Measurements from ENCODE around the gene EFEMP2. TPM values are rescaled to one million over a fixed set of nuclear protein-coding genes. Genes with fewer than 3 reads are reported as not detected.

EFEMP2 gene
- total and polyA plus RNA-seq, 2 donors (not counting 1 experiment from before 2014, with no cell fraction given) = 9.5 to 14.7 TPM

DNA sequence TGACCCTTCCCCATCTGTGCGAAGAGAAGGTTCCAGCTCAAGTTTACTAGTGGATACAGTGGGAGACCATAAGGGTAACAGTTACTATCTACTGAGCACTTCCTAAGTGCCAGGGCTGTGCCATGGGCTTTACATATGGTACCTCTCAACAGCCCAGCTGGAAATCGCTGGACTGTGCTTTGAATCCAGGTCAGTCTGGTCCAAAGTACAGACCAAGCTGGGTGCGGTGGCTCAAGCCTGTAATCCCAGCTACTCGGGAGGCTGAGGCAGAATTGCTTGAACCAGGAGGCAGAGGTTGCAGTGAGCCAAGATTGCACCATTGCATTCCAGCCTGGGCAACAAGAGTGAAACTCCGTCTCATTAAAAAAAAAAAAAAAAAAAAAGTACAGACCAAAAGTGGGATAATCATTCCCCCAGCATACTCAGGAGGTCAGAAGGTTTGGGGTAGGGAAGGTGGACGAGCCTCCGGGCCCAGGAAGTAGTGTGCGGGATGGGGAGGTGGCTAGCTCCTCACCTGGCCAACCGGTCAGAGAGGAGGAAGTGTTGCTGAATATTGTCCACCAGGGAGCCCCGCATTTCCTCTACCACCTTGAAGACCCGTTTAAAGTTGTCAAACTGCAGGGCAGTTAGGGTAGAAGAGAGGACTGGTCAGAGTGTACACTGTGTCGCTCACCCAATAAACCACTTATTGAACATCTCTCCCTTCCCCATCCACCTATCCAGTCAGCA is 13.4 kb upstream of the EFEMP2 start:
- ChIA-PET CTCF (interaction anchor here (0.7 to 15.5 kb wide), 28 partner anchors 10 to 1035 kb away, joined by 3 to 244 read pairs (median 10); partner anchors contain the start of genes AP5B1, C11orf68, CFL1 and FOSL1), POLR2A (interaction anchor here (2.3 to 3.3 kb wide), 2 partner anchors 12 to 27 kb away, joined by 11 to 13 read pairs; partner anchors contain the start of genes CFL1 and MUS81)
- Histone ChIP-seq H3K9me3 (ENCODE audit: control extremely low read depth in 1 of 3, control insufficient read depth in 2 of 3, insufficient read depth in 1 of 3, low read length in 2 of 3) (no peaks in the 10 kb centered on the region), H3K36me3 (replicated peaks in 1 of 2; ENCODE audit: control extremely low read depth in 1 of 2, control insufficient read depth in 1 of 2, extremely low read depth in 1 of 2, insufficient read depth in 2 of 2, low read length in 1 of 2) (peaks cover 0 to 31% of the 10 kb centered on the region in 2 experiments), H3K4me2 (replicated peaks; ENCODE audit: low read depth, low read length, poor library complexity, severe bottlenecking) (no peak overlapping the region), H3K27me3 (replicated peaks in 1 of 4; ENCODE audit: control extremely low read depth in 1 of 4, control insufficient read depth in 3 of 4, insufficient read depth in 4 of 4, low read length in 3 of 4) (no peaks in the 10 kb centered on the region), H3K79me2 (ENCODE audit: control insufficient read depth, insufficient read depth, low read length) (peaks cover 24% of the 10 kb centered on the region), H4K20me1 (ENCODE audit: control insufficient read depth, insufficient read depth, low read length, poor library complexity, severe bottlenecking) (peaks cover 9% of the 10 kb centered on the region), H3K27ac (ENCODE audit: low read length in 2 of 2) (no peak overlapping the region), H3K4me1 (ENCODE audit: control insufficient read depth in 2 of 2, insufficient read depth in 2 of 2, low read length in 2 of 2) (peaks cover 28 to 44% of the 10 kb centered on the region in 2 donors), H2AFZ (ENCODE audit: insufficient read depth, low read depth, low read length, poor library complexity, severe bottlenecking) (no peak overlapping the region), H3K4me3 (ENCODE audit: control extremely low read depth in 1 of 5, extremely low read depth in 1 of 5, insufficient read depth in 1 of 5, low read depth in 2 of 5, low read length in 4 of 5) (no peak overlapping the region), H3K9ac (ENCODE audit: low read length) (no peak overlapping the region)
- Mint-ChIP-seq H3K27me3 (no peaks in the 10 kb centered on the region), H3K27ac (no peak overlapping the region), H3K9me3 (ENCODE audit: insufficient read depth) (no peaks in the 10 kb centered on the region), H3K4me3 (peak overlapping the region; percentile 98), H3K4me1 (peaks cover 53% of the 10 kb centered on the region)
- 97% methylated on average over 3 of the region's 12 CpGs for WGBS (ENCODE audit: insufficient coverage)
- DNase-seq (no peak), ATAC-seq (ENCODE audit: low read depth) (no peak)
- intact Hi-C loops (cut with micrococcal nuclease) = no loop called here
- no peak for TF ChIP-seq EZH2 (IDR thresholded peaks at IDR 0.05; ENCODE audit: borderline replicate concordance, insufficient read depth, low read depth, low read length, poor library complexity, severe bottlenecking)
- TF ChIP-seq, protein P1, sequence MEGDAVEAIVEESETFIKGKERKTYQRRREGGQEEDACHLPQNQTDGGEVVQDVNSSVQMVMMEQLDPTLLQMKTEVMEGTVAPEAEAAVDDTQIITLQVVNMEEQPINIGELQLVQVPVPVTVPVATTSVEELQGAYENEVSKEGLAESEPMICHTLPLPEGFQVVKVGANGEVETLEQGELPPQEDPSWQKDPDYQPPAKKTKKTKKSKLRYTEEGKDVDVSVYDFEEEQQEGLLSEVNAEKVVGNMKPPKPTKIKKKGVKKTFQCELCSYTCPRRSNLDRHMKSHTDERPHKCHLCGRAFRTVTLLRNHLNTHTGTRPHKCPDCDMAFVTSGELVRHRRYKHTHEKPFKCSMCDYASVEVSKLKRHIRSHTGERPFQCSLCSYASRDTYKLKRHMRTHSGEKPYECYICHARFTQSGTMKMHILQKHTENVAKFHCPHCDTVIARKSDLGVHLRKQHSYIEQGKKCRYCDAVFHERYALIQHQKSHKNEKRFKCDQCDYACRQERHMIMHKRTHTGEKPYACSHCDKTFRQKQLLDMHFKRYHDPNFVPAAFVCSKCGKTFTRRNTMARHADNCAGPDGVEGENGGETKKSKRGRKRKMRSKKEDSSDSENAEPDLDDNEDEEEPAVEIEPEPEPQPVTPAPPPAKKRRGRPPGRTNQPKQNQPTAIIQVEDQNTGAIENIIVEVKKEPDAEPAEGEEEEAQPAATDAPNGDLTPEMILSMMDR (IDR thresholded peaks at IDR 0.05) = no peak

DNA sequence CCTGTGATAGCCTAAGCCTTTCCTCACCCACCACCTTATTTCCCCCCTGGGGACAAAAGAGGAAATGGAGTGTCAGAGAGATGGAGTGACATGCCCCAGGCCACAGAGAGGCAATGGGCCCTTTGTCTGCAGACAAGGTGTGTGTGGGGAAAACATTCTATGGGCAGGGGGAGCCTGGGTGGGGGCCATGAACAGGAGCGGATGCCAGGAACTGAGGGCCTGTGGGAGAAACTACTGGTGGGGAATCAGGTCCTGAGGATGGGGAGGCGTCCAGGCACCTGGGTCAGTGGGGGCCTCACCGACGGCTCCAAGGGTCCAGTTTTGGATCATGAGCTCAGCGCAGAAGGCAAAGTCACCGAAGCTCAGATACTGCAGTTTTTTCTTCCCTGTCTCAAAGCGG is 12.6 kb upstream of the EFEMP2 start:
- TF ChIP-seq, protein P1 (IDR thresholded peaks at IDR 0.05) = no peak
- TF ChIP-seq EZH2 (IDR thresholded peaks at IDR 0.05; ENCODE audit: borderline replicate concordance, insufficient read depth, low read depth, low read length, poor library complexity, severe bottlenecking) = no peak
- no peaks in the 10 kb centered on the region for H3K9me3 Mint-ChIP-seq (ENCODE audit: insufficient read depth)
- intact Hi-C loops (cut with micrococcal nuclease) = no loop called here
- Histone ChIP-seq H3K79me2 (ENCODE audit: control insufficient read depth, insufficient read depth, low read length) (peaks cover 24% of the 10 kb centered on the region), H3K4me1 (ENCODE audit: control insufficient read depth in 2 of 2, insufficient read depth in 2 of 2, low read length in 2 of 2) (peaks cover 30 to 46% of the 10 kb centered on the region in 2 donors), H3K9ac (ENCODE audit: low read length) (no peak overlapping the region), H3K27ac (ENCODE audit: low read length in 2 of 2) (peak overlapping the region in 1 of 2 donors; percentile 42), H3K4me3 (ENCODE audit: control extremely low read depth in 1 of 5, extremely low read depth in 1 of 5, insufficient read depth in 1 of 5, low read depth in 2 of 5, low read length in 4 of 5) (no peak overlapping the region), H3K4me2 (replicated peaks; ENCODE audit: low read depth, low read length, poor library complexity, severe bottlenecking) (peak overlapping the region; percentile 10), H3K9me3 (ENCODE audit: control extremely low read depth in 1 of 3, control insufficient read depth in 2 of 3, insufficient read depth in 1 of 3, low read length in 2 of 3) (no peaks in the 10 kb centered on the region), H3K27me3 (replicated peaks in 1 of 4; ENCODE audit: control extremely low read depth in 1 of 4, control insufficient read depth in 3 of 4, insufficient read depth in 4 of 4, low read length in 3 of 4) (no peaks in the 10 kb centered on the region), H2AFZ (ENCODE audit: insufficient read depth, low read depth, low read length, poor library complexity, severe bottlenecking) (no peak overlapping the region), H3K36me3 (replicated peaks in 1 of 2; ENCODE audit: control extremely low read depth in 1 of 2, control insufficient read depth in 1 of 2, extremely low read depth in 1 of 2, insufficient read depth in 2 of 2, low read length in 1 of 2) (peaks cover 0 to 31% of the 10 kb centered on the region in 2 experiments), H4K20me1 (ENCODE audit: control insufficient read depth, insufficient read depth, low read length, poor library complexity, severe bottlenecking) (peaks cover 5% of the 10 kb centered on the region)
- POLR2A ChIA-PET = interaction anchor here (0.5 to 3.3 kb wide), 4 partner anchors 12 to 174 kb away, joined by 4 to 13 read pairs (median 10); partner anchors contain the start of genes CFL1, KAT5 and MUS81
- no peak overlapping the region for H3K4me3 Mint-ChIP-seq
- H3K27me3 Mint-ChIP-seq = no peaks in the 10 kb centered on the region
- WGBS (ENCODE audit: insufficient coverage) = 99% methylated on average over 7 of the region's 7 CpGs
- CTCF ChIA-PET = interaction anchor here (0.5 to 15.5 kb wide), 43 partner anchors 10 to 324 kb away, joined by 3 to 244 read pairs (median 9); partner anchors contain the start of genes AP5B1, BANF1, C11orf68 and CFL1
- no peak for DNase-seq
- ATAC-seq (ENCODE audit: low read depth) = no peak
- H3K4me1 Mint-ChIP-seq = peaks cover 55% of the 10 kb centered on the region
- H3K27ac Mint-ChIP-seq = peak overlapping the region; percentile 15

All from B cell (primary cell).